Measurements from ENCODE around the gene MICU1. TPM values are rescaled to one million over a fixed set of nuclear protein-coding genes. Genes with fewer than 3 reads are reported as not detected.
"Not testable (repeated sequence)": the region's sequence is repeated elsewhere in the genome, so short reads cannot be mapped to it uniquely, and the experiment has no call there.

Gene MICU1
- polyA plus RNA-seq, 1 experiment, result 61.7 TPM

DNA sequence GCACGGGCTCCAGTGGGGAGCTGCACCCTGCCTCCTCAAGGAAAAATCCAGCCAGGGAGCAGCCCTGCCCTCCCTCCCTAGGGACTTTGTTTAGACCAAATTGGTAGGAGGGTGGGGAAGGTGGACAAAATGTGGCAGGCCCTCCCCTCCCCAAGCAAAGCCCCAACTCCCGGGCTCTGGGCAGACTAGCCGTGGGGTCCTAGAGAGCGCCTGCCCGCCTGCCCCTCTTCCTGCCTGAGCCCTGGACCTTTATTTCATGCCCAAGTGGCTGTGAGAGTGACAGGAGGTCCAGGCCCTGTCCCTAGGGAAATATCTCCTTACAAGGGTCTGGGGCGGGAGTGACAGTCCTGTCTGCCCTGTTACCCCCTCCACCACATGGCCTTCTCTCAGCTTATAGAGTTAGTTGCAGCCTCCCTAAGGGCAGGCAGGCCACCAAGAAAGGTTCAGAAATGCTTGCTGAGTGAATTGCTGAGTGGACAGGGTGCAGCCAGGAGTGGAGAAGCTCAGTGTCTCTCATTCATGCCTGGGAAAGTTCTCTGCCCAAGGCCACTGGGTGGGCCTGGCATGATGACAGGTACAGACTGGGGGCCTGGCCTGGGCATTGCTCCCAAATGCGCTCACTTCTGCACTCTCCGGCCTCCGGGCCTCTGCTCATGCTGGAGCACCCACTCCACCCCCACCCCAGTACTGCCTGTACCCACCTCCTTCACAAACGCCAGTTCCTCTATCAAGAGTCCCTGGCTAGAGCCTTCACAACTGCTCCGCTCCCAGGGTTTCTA lies 296.4 kb downstream of the MICU1 start:
- TF ChIP-seq, protein P1, sequence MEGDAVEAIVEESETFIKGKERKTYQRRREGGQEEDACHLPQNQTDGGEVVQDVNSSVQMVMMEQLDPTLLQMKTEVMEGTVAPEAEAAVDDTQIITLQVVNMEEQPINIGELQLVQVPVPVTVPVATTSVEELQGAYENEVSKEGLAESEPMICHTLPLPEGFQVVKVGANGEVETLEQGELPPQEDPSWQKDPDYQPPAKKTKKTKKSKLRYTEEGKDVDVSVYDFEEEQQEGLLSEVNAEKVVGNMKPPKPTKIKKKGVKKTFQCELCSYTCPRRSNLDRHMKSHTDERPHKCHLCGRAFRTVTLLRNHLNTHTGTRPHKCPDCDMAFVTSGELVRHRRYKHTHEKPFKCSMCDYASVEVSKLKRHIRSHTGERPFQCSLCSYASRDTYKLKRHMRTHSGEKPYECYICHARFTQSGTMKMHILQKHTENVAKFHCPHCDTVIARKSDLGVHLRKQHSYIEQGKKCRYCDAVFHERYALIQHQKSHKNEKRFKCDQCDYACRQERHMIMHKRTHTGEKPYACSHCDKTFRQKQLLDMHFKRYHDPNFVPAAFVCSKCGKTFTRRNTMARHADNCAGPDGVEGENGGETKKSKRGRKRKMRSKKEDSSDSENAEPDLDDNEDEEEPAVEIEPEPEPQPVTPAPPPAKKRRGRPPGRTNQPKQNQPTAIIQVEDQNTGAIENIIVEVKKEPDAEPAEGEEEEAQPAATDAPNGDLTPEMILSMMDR (IDR thresholded peaks at IDR 0.05; ENCODE audit: low read depth, low read length), result no peak
- CTCF ChIA-PET, result interaction anchor here (0.7 to 1.9 kb wide), 3 partner anchors 54 to 281 kb away, joined by 3 to 9 read pairs (median 7); no protein-coding TSS in a partner anchor
- Histone ChIP-seq H3K27me3 (ENCODE audit: control insufficient read depth, insufficient read depth, low read length) (no peaks in the 10 kb centered on the region), H3K27ac (ENCODE audit: low read depth, low read length) (no peak overlapping the region), H3K9me3 (ENCODE audit: control insufficient read depth, insufficient read depth, low read length) (no peaks in the 10 kb centered on the region; the same call in 1 of the 2 replicates), H3K4me3 (ENCODE audit: low read depth, low read length) (no peak overlapping the region)
- POLR2A ChIA-PET, result interaction anchor here (0.6 to 5.5 kb wide), 3 partner anchors 9 to 359 kb away, joined by 4 to 35 read pairs (median 6); partner anchors contain the start of gene DDIT4
- no peak for DNase-seq (ENCODE audit: low read depth, low spot score)

GRCh38 chr10:72328829-72329204 lies 297.1 kb downstream of the MICU1 start:
- Histone ChIP-seq H3K27ac (ENCODE audit: low read depth, low read length) (no peak overlapping the region), H3K27me3 (ENCODE audit: control insufficient read depth, insufficient read depth, low read length) (no peaks in the 10 kb centered on the region), H3K4me3 (ENCODE audit: low read depth, low read length) (no peak overlapping the region), H3K9me3 (ENCODE audit: control insufficient read depth, insufficient read depth, low read length) (no peaks in the 10 kb centered on the region; the same call in 1 of the 2 replicates)
- ChIA-PET CTCF (interaction anchor here (1.0 to 1.6 kb wide), 4 partner anchors 203 to 280 kb away, joined by 3 to 10 read pairs (median 7); no protein-coding TSS in a partner anchor), POLR2A (interaction anchor here (1.2 to 5.5 kb wide), 2 partner anchors 8 to 55 kb away, joined by 4 to 35 read pairs; partner anchors contain the start of gene DDIT4)
- TF ChIP-seq, protein P1 (IDR thresholded peaks at IDR 0.05; ENCODE audit: low read depth, low read length), result no peak
- DNase-seq (ENCODE audit: low read depth, low spot score), result no peak

DNA sequence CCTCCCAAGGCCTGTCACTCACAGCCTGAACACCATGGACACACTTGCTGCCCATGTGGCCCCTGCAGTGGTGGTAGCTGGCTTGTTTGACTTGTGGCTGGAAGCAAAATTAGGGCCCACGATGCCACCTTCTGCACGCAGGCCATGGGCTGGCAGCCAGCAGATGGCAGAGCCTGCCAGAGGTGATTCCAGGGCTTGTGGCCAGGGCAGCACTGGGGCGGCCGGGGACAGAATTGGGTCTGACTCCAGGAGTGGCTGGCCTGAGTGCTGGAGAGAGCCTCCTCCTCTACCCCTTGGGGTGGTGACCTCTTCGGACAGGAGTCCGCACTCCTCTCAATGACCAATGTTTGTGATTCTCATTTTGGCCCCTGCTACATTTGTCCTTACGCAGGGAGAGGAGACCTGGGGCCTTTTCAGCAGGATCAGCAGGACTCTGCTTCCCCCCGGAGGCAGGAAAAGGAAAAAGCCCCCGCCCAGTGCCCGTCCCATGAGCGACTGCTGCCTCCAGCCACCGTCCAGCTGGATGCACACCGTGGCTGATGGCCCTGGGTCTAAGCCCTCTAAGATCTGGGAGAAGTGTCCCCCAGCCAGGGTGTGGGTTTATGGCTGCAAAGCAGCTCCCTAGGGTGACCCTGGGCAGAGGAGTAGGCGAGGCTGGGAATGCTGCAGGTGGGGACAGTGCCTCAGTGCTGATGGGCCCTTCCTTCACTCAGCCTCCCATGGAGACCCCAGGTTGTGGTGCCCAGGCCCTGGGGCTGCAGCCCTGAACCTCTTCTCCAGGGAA lies 297.6 kb downstream of the MICU1 start:
- Histone ChIP-seq H3K9me3 (ENCODE audit: control insufficient read depth, insufficient read depth, low read length) (no peaks in the 10 kb centered on the region; the same call in 1 of the 2 replicates), H3K27me3 (ENCODE audit: control insufficient read depth, insufficient read depth, low read length) (no peaks in the 10 kb centered on the region), H3K4me3 (ENCODE audit: low read depth, low read length) (no peak overlapping the region), H3K27ac (ENCODE audit: low read depth, low read length) (no peak overlapping the region)
- CTCF ChIA-PET, result interaction anchor here (0.6 to 1.8 kb wide), 7 partner anchors 53 to 432 kb away, joined by 3 to 10 read pairs (median 5); no protein-coding TSS in a partner anchor
- TF ChIP-seq, protein P1 (IDR thresholded peaks at IDR 0.05; ENCODE audit: low read depth, low read length), result peak; percentile 70
- no peak for DNase-seq (ENCODE audit: low read depth, low spot score)
- POLR2A ChIA-PET, result interaction anchor here (5.5 kb wide), 1 partner anchor 54 kb away, joined by 35 read pairs; the partner anchor contains the start of gene DDIT4

DNA sequence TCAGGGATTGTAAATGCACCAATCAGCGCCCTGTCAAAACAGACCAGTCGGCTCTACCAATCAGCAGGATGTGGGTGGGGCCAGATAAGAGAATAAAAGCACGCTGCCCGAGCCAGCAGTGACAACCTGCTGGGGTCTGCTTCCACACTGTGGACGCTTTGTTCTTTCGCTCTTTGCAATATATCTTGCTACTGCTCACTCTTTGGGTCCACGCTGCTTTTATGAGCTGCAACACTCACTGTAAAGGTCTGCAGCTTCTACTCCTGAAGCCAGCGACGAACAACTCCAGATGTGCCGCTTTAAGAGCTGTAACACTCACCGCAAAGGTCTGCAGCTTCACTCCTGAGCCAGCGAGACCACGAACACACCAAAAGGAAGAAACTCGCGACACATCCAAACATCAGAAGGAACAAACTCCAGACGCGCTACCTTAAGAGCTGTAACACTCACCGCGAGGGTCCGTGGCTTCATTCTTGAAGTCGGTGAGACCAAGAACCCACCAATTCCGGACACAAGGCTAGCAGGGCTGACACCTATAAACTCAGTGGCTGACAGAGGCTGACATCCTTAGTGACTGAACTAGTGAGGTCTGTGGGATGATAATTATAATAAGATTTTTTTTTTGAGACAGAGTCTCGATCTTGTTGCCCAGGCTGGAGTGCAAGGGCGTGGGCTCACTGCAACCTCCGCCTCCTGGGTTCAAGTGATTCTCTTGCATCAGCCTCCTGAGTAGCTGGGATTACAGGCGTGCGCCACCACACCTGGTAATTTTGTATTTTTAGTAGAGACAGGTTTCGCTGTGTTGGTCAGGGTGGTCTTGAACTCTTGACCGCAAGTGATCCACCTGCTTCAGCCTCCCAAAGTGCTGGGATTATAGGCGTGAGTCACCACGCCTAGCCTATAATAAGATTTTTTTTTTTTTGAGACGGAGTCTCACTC lies 298.9 kb downstream of the MICU1 start:
- ChIA-PET POLR2A (interaction anchor here (5.5 kb wide), 1 partner anchor 53 kb away, joined by 35 read pairs; the partner anchor contains the start of gene DDIT4), CTCF (interaction anchor here (0.7 to 1.8 kb wide), 4 partner anchors 52 to 210 kb away, joined by 3 to 10 read pairs (median 5); no protein-coding TSS in a partner anchor)
- H3K4me3 ChIP-seq (ENCODE audit: low read depth, low read length); H3K27ac ChIP-seq (ENCODE audit: low read depth, low read length); H3K27me3 ChIP-seq (ENCODE audit: control insufficient read depth, insufficient read depth, low read length); DNase-seq (ENCODE audit: low read depth, low spot score); H3K9me3 ChIP-seq (ENCODE audit: control insufficient read depth, insufficient read depth, low read length): not testable (repeated sequence)

GRCh38 chr10:72325243-72326175 lies 300.4 kb downstream of the MICU1 start:
- H3K27ac ChIP-seq (ENCODE audit: low read depth, low read length), result peak overlapping the region; percentile 52
- CTCF ChIA-PET, result interaction anchor here (0.6 kb wide), 1 partner anchor 42 kb away, joined by 4 read pairs; no protein-coding TSS in a partner anchor
- not testable (repeated sequence) for DNase-seq (ENCODE audit: low read depth, low spot score); H3K27me3 ChIP-seq (ENCODE audit: control insufficient read depth, insufficient read depth, low read length); H3K4me3 ChIP-seq (ENCODE audit: low read depth, low read length); H3K9me3 ChIP-seq (ENCODE audit: control insufficient read depth, insufficient read depth, low read length)
- POLR2A ChIA-PET, result interaction anchor here (0.6 to 5.5 kb wide), 4 partner anchors 28 to 454 kb away, joined by 3 to 35 read pairs (median 4); partner anchors contain the start of gene DDIT4
